KOPT-K1 (cell line): ENCODE data around the gene HIC1.

Experiments
- H3K27ac ChIP-seq: fragments of 200-600 bp; sonication (generic); 2 replicates; pipeline ENCODE4 v1.5.1; 2016; ENCODE audit warnings: antibody characterized with exemption, mild to moderate bottlenecking, low read depth, low read length; ENCODE audit not compliant: poor library complexity, severe bottlenecking
- H3K36me3 ChIP-seq: fragments of 200-600 bp; sonication (generic); 2 replicates; pipeline ENCODE4 v1.5.1; 2017; ENCODE audit warnings: antibody characterized with exemption, mild to moderate bottlenecking, low read length, moderate library complexity; ENCODE audit not compliant: insufficient read depth
- H3K9me3 ChIP-seq: fragments of 200-600 bp; sonication (generic); 2 replicates; pipeline ENCODE4 v1.5.1; 2017; ENCODE audit warnings: antibody characterized with exemption, low read length, mild to moderate bottlenecking; ENCODE audit not compliant: insufficient read depth, poor library complexity, severe bottlenecking

HIC1 gene

DNA sequence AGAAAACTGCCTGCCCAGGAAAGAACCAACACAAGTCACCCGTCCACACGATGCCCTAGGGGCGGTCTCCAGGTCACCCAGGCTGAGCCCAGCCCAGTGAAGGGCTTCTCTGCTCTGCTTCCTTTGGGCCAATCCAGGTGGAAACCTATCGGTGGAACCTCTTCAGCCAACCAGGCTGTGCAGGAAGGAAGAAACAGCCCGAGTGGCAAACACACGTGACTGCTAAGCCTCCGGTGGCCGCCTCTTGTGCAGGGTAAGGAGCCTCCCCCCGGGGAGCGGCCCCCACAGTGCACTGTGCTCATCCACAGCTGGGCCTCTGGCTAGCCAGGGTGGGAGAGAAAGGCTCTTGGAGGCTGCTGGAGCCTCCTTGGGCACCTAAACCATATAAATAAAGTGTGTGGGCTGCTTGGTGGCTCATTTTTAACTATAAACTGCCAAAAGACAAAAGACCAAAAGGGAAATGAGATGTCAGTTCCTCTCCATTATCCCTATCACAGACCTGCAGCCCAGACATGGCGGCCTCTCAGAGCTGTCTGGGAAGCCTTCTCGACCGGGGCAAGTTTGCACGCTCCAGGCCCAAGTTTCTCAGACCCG lies 32.2 kb upstream of the HIC1 start:
- Histone ChIP-seq H3K27ac (peak overlapping the region; percentile 37), H3K9me3 (no peaks in the 10 kb centered on the region), H3K36me3 (no peaks in the 10 kb centered on the region)

DNA sequence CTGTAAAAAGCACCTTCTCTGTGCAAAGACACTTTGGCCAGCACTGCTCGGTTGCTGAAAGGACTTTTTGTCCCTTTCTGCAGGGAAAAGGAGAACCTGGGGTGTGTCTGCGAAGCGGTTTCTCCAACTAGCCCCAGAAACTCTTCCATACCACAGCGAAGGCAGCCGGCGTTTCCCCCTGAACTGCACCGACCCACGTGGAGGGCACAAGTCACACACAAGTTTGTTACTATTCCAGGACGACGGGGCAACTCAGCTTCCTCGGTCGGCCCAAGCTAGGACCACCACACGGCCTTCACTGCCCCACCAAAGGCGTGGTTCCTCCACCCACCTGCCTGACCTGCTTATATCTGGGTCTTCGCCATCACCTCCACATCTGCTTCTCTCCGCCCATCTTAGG lies 31.6 kb upstream of the HIC1 start:
- Histone ChIP-seq H3K9me3 (no peaks in the 10 kb centered on the region), H3K27ac (peak overlapping the region; percentile 37), H3K36me3 (no peaks in the 10 kb centered on the region)

DNA sequence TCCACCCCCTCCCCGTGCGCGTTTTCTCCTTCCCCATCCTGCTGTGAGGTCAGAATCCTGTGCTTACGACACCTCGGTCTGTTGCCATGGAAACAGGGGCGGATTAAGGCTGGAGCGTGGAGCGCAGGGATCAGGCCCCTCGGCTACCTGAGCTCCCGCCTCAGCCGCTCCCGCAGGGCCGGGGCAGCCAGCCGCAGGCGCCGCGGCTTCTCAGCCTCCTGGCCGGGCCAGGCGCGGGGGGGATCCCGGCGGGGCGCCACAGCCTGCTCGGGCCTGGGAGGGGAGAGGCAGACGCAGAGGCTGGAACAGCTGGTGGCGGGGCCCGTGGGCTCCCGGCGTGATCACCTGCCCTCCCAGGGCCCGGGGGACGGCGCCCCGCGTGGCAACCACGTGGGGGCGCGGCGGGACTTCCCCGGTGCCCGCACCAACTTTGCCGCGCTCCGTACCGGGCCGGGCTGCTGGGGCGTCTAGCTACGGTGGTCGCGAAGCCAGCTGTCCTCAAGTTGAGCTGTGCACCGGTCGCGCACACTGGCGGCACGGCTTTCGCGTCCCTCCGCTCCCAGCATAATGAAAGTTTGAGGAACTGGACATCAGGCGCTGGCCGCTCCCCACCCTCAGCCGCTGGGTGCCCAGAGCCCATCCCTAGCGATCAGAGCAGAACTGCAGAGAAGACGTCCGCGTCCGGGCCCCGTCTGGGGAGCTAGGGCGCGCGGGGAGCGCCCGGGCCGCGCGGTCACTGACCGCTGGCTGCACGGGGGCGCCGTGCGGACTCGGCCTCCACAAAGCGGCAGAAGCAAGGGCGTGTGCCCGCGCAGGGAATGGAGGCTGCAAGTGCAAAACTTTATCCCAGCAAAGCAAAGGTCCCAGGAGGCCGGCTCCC lies 31.0 kb upstream of the HIC1 start:
- no peak overlapping the region for H3K27ac ChIP-seq
- H3K36me3 ChIP-seq = no peaks in the 10 kb centered on the region
- no peaks in the 10 kb centered on the region for H3K9me3 ChIP-seq

DNA sequence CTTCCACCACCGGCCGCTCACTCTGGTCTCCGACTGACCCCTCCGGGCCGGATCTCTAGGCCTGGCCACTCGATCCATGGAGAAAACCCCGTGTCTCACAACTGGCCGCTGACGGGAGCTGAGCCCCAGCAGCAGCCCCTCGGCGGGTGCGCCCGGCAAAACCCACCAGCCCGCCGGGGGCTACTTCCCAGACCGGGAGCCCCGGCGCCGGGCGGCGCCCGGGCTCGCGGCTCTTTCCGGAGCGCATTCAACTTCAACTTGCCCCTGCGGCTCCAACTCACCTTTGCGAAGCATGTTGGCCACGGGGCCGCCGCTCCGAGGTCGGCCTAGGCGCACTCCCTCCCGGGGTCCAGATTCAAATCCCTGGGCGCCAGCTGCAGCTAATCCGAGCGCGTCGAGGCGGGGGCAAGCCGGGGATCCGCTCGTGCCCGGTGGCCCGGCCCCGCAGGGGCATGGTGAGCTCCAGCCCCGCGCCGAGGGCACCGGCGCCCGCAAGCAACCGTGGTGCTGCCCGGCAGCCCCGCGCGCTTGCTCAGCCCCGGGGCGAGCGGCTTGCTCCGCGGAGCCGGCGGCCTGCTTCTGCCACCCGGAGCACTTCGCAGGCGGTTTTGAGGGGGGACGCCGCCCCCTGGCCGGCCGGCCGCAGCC lies 30.2 kb upstream of the HIC1 start:
- Histone ChIP-seq H3K36me3 (no peaks in the 10 kb centered on the region), H3K27ac (no peak overlapping the region)

DNA sequence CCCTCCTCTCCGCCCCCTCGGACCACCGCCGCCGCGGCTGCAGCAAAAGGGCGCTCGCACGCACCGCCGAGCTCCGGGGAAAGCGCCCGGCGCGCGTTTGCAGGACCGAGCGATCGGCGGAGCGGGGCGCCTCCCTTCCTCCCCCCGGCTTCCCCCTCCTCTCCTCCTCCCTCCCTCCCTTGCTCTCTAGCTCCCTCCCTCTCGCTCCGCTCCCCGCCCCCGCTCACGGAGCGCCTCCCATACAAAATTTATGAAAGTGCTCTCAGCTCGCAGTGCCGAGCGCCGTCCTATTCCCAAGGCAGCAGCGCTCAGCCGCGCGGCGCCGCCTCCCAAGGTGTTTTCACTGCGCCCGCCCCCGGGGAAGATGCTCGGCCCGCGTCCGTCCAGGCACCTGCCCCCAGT lies 29.7 kb upstream of the HIC1 start, which contains the start of gene RTN4RL1:
Gene RTN4RL1, minus strand, starts transcription at position 115 of the 402 bp plus-strand sequence. CDS start 469 bp downstream, outside the sequence.
- H3K27ac ChIP-seq = no peak within 1 kb of the TSS
- no peaks in the 10 kb centered on the region for H3K9me3 ChIP-seq
- H3K36me3 ChIP-seq = no peaks in the 10 kb centered on the region

More for the DNA sequence above, 30.2 kb upstream of the HIC1 start:
- no peaks in the 10 kb centered on the region for H3K9me3 ChIP-seq

DNA sequence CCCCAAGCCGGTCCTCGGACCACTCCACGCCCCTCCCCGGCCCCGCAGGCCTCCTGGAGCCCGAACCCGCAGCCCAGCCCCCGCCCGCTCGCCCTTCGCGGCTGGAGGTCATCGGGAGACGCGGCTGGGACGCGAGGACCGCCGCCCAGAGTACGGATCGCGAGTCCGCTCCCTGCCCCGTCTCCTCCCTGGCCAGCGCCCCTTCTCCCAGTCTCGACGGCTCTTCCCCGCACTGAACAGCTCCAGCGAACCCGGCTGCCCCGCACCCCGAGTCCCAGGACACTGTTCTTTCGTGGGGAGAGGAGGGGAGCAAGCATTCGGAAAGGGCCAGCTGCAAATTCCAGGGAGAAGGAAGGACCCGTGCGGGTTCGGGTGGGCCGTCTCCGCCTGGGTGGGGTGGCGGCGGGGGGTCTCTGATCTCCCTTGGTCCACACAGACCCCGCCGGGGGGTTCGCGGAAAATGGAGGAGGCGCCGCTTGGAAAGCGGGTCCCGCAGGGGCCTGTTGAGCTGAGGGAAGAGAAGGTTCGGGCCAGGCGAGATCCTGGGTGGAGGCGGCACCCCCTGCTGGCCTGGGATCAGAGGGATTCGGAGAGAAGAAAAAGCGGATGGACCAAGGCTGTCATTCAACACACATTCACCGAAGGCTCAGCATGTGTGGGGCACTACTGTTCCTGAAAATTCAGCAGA lies 29.1 kb upstream of the HIC1 start:
- H3K36me3 ChIP-seq = no peaks in the 10 kb centered on the region
- no peaks in the 10 kb centered on the region for H3K9me3 ChIP-seq
- H3K27ac ChIP-seq = no peak overlapping the region

DNA sequence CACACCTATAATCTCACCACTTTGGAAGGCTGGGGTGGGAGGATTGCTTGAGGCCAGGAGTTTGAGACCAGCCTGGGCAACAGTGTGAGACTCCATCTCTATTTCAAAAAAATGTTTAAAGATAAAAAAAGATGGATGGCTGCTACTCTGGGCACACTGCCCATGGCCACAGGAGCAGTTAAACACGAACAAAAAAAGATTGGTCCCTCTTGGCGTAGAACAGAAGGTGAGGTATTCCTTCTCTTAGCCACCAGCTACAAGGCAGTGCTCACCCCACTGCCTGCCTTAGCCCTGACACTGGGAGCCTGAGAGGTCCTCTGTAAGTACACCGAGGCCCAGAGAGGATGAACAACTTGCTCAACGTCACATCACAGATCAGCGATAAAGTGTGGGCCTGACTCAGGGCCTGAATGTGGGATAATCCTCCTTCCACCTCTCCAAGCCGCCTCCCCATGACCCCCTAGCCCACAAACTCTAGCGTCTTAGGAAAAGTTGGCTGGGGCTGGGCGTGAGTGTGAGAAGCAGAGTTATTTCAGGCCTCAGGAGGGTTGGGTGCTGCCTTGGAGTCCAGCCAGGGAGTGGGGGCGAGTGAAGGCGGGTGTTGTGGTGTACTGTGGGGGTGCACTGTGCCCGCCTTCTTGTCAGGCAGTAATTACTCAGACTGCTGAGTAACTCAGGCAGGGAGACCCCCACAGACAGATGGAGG lies 27.2 kb upstream of the HIC1 start:
- H3K36me3 ChIP-seq = no peaks in the 10 kb centered on the region
- no peak overlapping the region for H3K27ac ChIP-seq
- no peaks in the 10 kb centered on the region for H3K9me3 ChIP-seq

DNA sequence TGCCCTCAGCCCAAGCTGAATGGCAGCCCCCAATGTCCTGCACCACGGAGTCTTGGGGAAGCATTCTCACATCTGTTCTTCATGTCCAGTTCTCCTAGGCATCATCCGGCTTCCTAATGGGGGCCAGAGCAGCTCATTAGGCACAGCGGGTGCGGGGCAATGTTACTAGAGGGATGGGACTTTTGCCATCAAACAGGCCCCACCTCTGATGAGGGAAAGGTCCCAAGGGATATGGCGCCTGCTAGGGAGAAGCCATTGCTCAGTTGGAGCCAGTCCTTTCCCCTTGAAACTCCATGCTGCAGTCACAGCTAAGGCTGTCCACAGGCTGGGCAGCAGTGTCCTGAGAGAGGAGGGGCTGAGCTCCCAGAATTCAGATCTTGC lies 26.7 kb upstream of the HIC1 start:
- H3K9me3 ChIP-seq = no peaks in the 10 kb centered on the region
- no peak overlapping the region for H3K27ac ChIP-seq
- no peaks in the 10 kb centered on the region for H3K36me3 ChIP-seq

DNA sequence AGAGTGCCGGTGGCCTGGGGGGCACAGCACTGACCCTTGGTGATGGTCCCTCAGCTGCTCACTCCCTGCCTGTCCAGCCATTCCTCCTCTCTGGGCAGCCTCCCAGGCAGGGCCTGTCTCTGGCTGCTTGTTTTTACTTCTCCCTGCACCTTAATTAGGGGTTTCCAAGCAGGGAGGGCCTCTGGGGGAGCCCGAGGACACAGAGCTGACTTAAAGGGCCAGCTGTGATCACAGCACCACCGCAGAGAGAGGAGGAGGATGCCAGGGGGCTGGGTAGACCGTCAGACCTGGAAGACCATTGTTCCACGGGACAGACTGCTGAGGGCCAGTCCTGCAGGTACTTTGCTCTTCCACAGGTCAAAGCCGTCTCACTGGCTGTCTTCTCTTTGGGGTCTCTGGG lies 26.2 kb upstream of the HIC1 start:
- H3K9me3 ChIP-seq = no peaks in the 10 kb centered on the region
- H3K27ac ChIP-seq = no peak overlapping the region
- no peaks in the 10 kb centered on the region for H3K36me3 ChIP-seq

DNA sequence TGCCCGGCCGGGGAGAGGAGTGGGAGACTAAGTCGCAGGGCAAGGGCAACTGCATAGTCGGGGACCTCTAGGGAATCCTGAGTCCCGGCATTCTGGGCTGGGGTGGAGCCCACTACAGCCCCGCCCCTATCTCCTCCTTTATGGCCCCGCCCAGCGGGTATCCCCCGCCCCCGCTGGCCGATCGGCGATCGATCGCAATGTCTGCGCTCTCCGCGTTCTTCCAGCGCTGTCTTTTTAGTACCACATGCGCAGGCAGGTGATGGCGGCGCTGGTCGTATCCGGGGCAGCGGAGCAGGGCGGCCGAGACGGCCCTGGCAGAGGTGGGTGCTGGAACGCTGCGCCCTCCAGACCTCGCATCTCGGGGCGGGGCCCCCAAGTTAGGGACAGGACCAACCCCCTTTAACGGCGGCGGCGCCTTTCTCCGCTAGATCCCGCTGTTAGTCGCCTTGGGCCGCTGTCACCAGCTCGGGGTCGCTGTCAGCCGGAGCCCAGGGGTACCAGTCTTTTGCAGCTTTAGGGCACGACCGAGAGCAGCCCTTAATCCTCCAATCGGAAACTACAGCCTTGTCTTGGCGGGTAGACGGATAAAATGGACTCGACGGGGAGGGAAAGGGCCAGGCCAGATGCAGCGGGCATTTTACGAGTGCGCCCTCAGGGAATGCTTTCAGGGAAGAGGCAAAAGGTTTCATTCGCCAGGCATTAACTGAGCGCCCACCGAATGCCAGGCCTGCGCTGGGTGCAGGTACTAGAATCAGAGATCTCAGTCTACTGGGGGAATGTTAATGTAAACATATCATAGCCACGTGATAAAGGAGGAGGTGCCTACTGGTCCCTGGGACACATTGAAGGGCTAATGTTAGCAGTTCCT lies 24.8 kb upstream of the HIC1 start, which contains the start of gene DPH1:
Gene DPH1, plus strand, starts transcription at position 243 of the 868 bp plus-strand sequence. Its CDS starts 17 bp downstream, at position 260.
- Histone ChIP-seq H3K27ac (peak within 1 kb of the TSS; percentile 51), H3K36me3 (no peaks in the 10 kb centered on the region), H3K9me3 (no peaks in the 10 kb centered on the region)

DNA sequence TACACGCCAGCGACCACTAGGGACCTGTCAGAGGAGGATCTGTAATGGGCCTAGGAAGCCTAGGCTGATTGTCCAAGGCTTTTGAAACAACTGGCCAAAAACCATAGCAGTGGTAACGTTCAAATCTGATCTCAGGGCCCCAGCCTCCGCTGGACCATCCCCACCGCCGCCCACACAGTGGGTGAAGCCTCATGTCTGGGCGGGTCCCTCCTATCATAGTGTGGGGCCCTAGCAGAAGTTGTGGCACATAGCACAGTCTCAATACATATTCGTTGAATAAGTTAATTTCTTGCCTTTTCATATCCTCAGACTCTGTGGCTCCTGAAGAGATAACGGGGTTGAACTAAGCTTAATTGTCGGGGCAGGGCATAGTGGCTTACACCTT lies 24.1 kb upstream of the HIC1 start:
- Histone ChIP-seq H3K36me3 (no peaks in the 10 kb centered on the region), H3K27ac (peak overlapping the region; percentile 51), H3K9me3 (no peaks in the 10 kb centered on the region)

DNA sequence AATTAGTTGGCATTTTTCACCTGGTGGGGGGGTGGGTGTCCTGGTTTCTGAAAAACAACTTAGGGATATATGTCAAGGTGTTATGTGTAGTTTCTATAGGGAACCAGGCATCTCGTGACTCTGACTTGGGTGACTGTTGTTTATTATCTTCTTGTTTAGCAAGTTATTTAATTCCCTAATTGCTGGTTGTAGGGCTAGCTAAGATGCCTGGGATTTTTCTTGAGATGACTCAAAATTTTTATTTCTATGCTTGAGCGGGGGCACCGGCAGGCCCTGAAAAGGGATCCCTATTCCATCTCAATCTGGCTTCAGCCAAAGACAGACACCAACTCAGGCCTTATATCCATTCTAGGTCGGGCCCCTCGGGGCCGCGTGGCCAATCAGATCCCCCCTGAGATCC lies 21.8 kb upstream of the HIC1 start:
- peaks cover 19% of the 10 kb centered on the region; the same call in 1 of the 2 replicates for H3K36me3 ChIP-seq
- no peaks in the 10 kb centered on the region for H3K9me3 ChIP-seq
- H3K27ac ChIP-seq = no peak overlapping the region

DNA sequence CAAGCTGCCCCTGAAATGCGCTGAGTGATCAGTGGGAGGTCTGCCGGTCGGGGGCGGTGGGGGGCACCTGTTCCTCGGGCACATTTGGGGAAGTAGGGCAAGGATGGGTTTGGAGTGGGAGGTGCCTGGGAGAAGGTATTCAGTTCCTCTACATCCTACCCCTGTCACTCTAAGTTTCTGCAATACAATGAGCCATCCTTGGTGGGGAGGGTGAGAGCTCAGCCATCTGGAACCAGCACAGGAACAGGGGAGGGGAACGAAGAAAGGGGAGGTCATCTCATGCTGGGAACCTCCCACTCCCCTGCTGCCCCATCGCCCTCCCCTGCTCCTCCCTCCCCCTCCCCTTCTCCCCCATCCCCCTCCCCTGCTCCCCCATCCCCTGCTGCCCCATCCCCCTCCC lies 20.7 kb upstream of the HIC1 start:
- Histone ChIP-seq H3K27ac (no peak overlapping the region), H3K9me3 (no peaks in the 10 kb centered on the region), H3K36me3 (peaks cover 23% of the 10 kb centered on the region; the same call in 1 of the 2 replicates)
